ENCODE measurements around the gene KCNQ1.

KCNQ1 gene

DNA sequence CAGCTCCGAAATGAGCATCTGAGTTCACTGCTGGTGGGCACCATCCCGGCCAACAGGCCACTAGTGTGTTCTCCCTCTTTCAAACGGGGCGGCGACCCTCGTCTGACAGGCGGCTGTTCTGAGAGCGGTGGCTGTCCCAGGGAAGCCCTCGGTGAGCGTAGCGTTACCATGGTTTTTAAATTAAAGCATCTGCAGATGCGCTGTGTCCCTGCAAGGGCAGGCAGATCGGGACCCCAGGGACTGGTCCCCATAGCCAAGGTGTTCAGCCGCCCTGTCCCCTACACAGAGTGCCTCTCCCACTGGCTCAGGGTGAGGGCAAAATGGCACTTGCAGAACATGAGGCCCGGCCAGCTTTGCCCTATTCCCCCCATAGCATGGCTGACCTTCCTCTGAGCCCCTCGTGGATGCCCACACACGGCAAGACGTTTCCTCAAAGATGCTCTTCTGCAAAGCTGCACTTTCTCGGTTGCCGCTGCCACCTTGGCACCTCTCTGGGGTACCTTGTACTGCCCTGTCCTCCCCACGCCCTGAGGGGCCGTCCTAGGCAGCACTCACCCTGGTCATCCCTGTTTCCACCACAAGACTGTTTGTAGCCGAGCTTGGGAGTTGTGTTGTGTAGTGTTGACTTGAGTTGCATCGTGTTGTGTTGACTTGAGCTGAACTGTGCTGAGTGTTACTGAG is 306.9 kb downstream of the KCNQ1 start:
- no peak for TF ChIP-seq POLR2A (IDR thresholded peaks at IDR 0.05; ENCODE audit: low read length)
- DNase-seq, result no peak

DNA sequence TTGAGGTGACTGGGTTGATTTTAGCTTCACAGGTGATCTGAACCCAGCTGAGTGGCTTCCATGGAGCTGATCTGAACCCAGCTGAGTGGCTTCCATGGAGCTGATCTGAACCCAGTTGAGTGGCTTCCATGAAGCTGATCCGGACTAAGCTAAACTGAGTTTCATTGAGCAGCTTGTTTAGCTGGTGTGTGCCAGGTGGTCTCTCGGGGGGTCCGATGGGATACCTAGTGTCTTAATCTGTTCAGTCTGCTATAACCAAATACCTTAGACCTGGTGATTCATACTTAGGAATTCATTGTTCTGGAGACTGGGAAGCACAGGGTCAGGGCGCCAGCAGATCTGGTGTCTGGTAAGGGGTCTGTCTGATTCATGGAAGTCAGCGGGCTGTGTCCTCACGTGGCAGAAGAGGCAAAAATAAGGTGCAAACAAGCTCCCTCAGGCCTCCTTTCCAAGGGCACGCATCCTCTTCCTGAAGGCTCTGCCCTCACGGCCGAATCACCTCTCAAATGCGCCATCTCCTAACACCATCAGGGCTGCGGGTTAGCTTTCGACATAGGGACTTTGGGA is 307.5 kb downstream of the KCNQ1 start:
- no peak for DNase-seq
- TF ChIP-seq GATA1 (IDR thresholded peaks at IDR 0.05; ENCODE audit: low read depth, low read length) (no peak), POLR2A (IDR thresholded peaks at IDR 0.05; ENCODE audit: low read length) (no peak)

DNA sequence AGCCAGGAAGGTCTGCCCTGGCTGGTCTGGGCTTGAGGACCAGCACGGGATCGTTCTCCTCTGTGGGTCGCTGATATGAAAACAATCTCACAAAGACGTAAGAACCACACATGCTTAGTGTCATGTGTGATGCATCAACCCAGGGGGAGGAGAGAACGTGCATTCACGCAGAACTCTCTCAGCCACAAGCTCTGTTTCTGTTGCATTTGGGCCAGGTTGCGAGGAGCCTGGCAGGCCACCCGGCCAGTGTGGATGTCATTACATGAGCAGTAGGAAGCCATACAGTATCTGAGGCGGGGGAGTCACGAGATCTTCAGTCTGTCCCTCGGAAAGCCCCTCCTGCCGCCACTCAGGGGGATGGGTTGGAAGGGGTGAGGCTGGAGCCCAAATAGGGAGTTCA is 308.1 kb downstream of the KCNQ1 start:
- no peak for DNase-seq
- TF ChIP-seq GATA1 (IDR thresholded peaks at IDR 0.05; ENCODE audit: low read depth, low read length) (no peak), POLR2A (IDR thresholded peaks at IDR 0.05; ENCODE audit: low read length) (no peak)

DNA sequence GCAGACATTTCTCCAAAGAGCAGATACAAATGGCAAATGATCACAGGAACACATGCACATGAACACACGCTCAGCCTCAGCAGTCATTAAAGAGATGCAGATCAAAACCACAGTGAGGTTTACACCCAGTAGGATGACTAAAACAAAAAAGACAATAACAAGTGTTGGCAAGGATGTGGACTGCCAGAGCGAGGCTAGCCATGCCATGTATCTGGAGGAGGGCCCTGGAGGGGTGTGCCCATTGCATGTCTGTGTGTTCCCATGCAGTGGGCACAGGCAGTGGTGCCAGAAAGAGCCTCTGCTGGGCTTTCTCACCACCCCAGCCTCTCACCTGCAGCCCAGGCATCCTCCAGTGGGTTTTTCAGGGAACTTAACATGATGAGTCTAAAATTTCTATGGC is 309.2 kb downstream of the KCNQ1 start:
- TF ChIP-seq POLR2A (IDR thresholded peaks at IDR 0.05; ENCODE audit: low read length), result no peak
- TF ChIP-seq GATA1 (IDR thresholded peaks at IDR 0.05; ENCODE audit: low read depth, low read length), result no peak
- no peak for DNase-seq

DNA sequence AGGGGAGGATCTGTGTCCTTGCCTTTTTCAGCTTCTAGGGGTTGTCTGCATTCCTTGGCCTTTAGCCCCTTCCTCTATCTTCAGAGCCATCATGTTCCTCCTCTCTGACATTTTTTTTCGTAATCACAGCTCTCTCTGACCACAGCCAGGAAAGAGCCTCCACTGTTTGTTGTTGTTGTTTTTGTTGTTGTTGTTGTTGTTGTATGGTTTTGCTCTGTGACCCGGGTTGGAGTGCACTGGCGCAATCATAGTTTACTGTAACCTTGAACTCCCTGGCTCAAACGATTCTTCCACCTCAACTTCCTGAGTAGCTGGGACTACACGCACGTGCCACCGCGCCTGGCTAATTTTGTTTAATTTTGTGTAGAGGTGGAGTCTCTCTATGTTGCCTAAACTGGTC is 310.3 kb downstream of the KCNQ1 start:
- TF ChIP-seq GATA1 (IDR thresholded peaks at IDR 0.05; ENCODE audit: low read depth, low read length) (no peak), POLR2A (IDR thresholded peaks at IDR 0.05; ENCODE audit: low read length) (no peak)
- no peak for DNase-seq

DNA sequence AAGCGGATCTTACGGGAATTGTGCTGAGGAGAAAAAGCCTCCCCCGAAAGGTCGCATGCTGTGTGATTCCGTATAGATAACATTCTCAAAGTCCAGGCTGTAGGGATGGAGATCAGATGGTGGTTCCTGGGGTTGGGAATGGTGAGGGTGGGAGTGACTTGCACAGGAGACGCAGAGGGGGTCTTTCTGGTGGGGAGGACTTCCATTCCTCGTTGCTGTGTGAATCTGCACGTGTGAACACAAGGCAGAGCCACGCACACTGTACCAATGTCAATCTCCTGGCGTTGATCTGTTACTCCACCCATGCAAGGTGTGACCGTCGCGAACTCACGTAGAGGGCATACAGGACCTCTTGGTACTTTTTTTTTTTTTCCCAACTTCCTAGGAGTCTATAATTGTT is 313.9 kb downstream of the KCNQ1 start:
- TF ChIP-seq GATA1 (IDR thresholded peaks at IDR 0.05; ENCODE audit: low read depth, low read length), result no peak
- TF ChIP-seq POLR2A (IDR thresholded peaks at IDR 0.05; ENCODE audit: low read length), result no peak
- DNase-seq, result no peak

DNA sequence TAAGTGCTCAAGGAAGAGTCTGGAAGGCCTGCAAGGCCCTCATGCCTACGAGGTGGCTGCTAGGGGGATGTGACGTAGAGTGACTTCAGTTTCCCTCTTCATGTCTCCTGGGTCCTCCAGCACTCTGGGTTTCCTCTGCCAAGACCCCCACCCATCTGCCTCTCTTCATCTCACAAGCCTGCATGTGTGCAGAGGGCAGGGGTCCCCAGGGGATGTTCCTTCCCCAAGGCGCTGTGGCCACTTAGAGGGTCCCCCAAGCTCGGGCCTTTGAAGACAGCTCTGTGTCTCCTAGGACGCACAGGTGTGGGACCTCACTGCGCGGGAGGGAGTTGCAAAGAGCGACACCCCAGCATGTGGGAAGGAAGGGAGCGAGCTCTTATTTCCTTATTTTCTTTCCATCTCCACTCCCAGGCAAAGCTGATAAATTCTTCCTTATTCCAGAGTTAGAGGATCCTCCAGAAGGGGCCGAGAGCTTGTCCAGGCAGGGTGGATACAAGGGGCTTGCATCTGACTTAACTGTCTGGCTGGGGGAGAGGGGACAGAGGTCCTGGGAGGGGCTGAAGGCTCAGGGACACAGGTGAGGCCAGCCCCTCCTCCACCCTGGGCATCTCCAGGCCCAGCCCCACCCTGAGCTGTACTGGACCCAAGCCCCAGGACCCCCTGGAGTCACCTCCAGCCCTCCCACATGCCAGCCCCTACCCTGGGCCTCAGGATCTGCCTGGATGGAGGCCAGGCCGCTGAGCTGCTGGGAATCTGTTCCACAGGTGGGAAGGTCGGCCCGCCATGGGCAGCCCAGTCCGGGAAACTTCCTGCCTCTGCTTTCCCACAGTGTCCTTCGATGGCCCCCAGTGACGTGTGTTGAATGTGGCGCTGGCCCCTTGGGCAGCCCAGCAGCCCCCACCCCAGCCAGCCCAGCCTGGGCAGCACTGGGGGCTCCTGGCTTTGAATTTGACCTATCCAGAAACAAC is 314.7 kb downstream of the KCNQ1 start:
- no peak for DNase-seq

DNA sequence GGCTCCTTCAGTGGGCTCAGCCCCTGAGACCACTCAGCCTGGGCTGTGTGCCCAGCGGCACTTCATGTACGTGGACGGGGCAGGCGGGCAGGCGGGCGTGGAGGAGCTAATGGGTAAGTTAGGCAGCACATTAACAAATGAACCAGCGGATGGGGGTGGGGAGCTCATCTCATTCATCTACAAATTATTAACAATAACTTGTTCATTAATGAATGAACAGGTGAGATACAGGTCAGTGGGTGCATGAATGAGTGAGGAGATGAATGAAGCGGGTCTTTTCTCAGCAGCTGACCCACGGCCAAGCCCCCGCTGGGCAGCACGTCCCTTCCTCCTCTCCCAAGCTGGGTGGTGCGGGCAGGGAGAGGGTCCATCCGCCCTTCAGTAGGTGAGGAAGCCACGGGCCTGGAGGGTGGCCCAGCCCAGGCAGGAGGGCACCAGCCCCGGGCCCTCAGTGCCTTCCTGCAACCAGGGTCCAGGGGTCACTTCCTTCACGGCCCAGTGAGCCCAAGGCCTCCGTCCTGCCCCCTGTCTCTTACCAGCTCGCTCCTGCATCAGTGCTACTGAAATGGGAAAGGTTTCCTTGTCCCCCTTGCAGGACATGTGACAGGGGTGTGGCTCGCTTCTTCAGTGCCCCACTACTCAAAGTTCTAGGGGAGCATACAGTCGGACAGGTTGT is 315.5 kb downstream of the KCNQ1 start:
- TF ChIP-seq GATA1 (IDR thresholded peaks at IDR 0.05; ENCODE audit: low read depth, low read length), result no peak
- TF ChIP-seq POLR2A (IDR thresholded peaks at IDR 0.05; ENCODE audit: low read length), result no peak
- DNase-seq, result no peak

More for the DNA sequence above, 314.7 kb downstream of the KCNQ1 start:
- TF ChIP-seq POLR2A (IDR thresholded peaks at IDR 0.05; ENCODE audit: low read length) (no peak), GATA1 (IDR thresholded peaks at IDR 0.05; ENCODE audit: low read depth, low read length) (no peak)

DNA sequence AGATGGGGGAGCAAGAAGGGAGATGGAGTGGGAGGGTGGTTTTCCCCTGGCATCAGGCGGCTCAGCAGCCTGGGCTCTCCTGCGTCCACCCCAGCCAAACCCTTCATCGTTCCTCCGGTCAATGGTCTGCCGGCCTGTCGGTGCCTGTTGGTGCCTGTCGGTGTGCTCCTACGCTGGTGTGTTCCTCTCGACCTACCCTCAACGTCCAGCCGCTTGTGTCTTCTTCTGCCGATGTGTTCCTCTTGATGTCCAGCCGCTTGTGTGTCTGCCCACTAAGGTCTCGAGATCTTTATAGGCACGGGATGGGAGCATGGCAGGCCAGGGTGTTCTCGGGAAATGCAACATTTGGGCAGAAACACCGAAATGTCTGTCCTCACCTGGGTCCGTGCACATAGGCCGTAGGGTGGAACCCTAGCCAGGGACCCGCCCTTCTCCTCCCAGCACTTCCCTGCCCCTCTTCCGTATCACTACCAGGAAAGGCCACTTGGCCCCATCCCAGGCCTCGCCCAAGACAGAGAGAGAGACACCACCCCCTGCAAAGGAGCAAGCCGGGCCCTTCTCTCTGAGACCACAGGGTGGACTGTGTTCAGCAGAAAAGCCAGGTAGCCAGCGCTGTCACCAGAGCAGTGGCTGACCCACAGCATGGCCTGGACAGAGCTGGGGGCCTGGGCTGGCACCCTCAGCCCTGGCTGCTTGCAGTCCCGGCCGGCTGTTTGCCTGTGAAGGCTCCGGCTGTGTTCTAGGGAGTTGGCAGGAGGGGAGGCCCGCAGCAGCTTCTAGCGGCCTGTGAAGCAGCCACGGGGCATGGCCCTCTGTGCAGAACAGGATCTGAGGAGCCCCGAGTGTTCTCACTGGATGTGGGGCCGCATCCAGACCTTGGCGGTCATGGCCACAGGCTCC is 316.6 kb downstream of the KCNQ1 start:
- peak; percentile 12 to 20 for DNase-seq
- no peak for TF ChIP-seq POLR2A (IDR thresholded peaks at IDR 0.05; ENCODE audit: low read length)

DNA sequence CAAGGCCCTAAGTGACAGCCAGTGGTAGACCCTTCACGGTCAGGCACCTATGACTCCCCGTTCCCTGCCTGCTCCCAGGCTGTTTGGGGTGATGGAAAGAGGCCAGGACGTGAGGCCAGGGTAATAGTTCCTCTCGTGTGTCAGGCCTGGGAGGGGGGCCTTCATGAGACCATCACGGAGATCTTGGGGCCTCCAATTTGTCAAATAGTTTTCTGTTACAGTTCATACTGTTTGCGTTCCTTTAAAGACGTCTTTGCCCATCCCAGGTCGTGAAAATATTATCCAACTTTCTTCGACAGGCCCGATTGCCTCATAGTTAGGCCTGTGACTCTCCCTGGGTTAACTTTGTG is 317.2 kb downstream of the KCNQ1 start:
- DNase-seq, result no peak
- no peak for TF ChIP-seq POLR2A (IDR thresholded peaks at IDR 0.05; ENCODE audit: low read length)
- no peak for TF ChIP-seq GATA1 (IDR thresholded peaks at IDR 0.05; ENCODE audit: low read depth, low read length)

DNA sequence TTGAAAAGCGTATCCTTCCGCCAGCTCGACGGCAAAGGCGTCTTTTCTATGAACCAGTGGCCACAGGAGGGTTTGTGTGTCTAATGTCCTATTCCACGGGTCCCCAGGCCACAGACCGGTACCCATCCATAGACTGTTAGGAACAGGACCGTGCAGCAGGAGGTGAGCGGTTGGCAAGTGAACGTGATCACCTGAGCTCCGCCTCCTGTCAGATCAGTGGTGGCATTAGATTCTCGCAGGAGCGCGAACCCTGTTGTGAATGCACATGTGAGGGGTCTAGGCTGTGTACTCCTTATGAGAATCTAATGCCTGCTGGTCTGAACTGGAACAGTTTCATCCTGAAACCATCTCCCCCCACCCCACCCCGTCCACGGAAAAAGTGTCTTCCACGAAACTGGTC is 317.6 kb downstream of the KCNQ1 start:
- DNase-seq, result no peak
- no peak for TF ChIP-seq POLR2A (IDR thresholded peaks at IDR 0.05; ENCODE audit: low read length)

DNA sequence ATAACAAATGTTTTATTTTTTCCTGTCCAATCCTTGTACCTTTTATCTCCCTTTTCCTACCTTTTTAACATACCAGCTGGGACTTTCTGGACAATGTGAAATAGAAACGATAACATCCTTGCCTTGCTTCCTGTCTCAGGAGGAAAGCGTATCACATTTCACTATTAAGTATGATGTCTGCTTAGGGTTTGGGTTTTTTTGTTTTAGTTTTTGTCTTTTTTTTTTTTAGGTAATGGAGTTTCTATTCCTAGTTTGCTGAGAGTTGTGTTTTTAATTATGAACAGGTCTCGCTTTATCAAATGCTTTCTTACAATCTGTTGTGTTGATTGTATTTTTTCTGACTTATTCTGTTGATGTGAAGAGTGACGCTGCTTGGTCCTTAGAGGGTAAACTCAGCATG is 319.2 kb downstream of the KCNQ1 start:
- DNase-seq, result no peak
- no peak for TF ChIP-seq GATA1 (IDR thresholded peaks at IDR 0.05; ENCODE audit: low read depth, low read length)
- no peak for TF ChIP-seq POLR2A (IDR thresholded peaks at IDR 0.05; ENCODE audit: low read length)

DNA sequence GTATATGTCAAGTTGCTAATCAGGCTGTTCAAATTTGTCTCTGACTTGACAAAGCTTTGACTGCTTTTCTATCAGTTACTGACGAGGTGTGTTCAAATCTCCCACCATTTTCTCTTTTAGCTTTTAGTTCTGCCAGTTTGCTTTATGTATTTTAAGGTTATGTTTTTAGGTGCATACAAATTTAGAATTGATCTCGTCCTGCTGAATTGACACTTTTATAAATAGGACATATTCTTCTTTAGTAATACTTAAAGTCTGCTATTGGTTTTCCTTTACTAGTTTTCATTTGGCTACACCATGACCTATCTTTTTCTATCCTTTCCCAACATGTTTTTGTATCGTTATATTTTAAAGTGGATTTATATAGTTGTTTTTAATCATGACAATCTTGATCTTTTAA is 320.7 kb downstream of the KCNQ1 start:
- TF ChIP-seq POLR2A (IDR thresholded peaks at IDR 0.05; ENCODE audit: low read length), result no peak
- TF ChIP-seq GATA1 (IDR thresholded peaks at IDR 0.05; ENCODE audit: low read depth, low read length), result no peak
- no peak for DNase-seq
